ENCODE data around the gene FLYWCH1. TPM values are rescaled to one million over a fixed set of nuclear protein-coding genes. Genes with fewer than 3 reads are reported as not detected.

FLYWCH1 gene
- total RNA-seq, 2 experiments from 2014 or later = 44.6 to 48.9 TPM

DNA sequence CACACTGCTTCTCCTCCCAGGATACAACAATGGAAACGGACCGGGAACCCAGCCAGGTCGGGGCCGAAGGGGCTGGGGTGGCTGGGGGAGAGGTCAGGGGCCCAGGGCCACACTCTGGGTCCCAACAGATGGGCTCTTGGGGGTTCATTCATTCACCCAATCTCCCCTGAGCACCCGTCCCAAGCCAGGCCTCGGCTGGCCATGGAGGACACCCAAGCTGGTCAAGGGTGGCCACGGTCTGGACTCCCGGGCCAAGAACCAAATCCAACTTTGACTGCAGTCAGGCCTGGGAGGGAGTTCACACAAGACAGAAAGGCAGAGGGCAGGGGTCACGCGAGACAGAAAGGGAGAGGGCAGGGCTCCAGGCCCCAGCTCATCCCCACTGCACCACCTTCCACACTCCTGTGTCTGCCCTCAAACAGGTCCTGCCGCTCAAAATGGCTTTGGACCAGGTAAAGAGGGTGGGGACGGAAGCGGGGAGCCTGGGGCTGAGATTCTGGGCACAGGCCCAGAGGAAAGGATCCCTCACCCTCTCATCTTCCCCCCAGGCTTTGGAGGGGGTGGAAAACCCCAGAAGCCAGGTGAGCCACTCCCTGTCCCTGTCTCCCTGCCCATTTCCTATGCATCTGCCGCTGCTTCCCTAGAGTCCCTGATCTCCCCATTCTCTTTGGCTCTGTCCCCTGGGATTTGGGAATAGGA, 80.8 kb downstream of the FLYWCH1 start:
- H3K4me3 Mint-ChIP-seq = no peak overlapping the region
- no peaks in the 10 kb centered on the region for H3K27me3 Mint-ChIP-seq (ENCODE audit: low read depth)
- CTCF ChIA-PET = interaction anchor here (0.9 kb wide), 1 partner anchor 11 kb away, joined by 3 read pairs; no protein-coding TSS in a partner anchor
- no peak for ATAC-seq
- H3K36me3 Mint-ChIP-seq (ENCODE audit: low read depth) = no peaks in the 10 kb centered on the region
- POLR2A ChIA-PET = no interaction called here
- H3K4me1 Mint-ChIP-seq (ENCODE audit: low read depth) = no peaks in the 10 kb centered on the region
- no peaks in the 10 kb centered on the region for H3K9me3 Mint-ChIP-seq (ENCODE audit: insufficient read depth)
- no peak for DNase-seq
- no peak overlapping the region for H3K27ac Mint-ChIP-seq

DNA sequence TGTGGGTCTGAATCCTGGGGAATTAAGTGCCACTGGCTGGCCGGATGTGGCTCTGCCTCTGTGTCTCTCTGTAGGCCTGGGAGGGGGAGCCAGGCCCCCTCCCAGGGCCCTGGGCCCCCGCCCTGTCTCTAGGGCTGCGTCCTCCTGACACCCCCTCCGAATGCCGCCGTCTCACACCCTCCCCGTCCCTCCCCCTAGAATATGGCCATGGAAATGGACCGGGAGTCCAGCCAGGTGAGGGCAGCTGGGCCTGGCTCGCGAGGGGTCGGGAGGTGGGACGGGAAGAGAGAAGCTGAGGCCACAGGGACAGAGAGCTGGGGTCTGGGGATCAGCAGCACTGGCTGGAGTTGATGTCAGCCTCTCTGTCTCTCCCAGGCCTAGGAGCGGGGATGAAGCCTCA, 84.6 kb downstream of the FLYWCH1 start:
- H3K36me3 Mint-ChIP-seq (ENCODE audit: low read depth) = no peaks in the 10 kb centered on the region
- DNase-seq (no peak), ATAC-seq (no peak)
- no peaks in the 10 kb centered on the region for H3K4me1 Mint-ChIP-seq (ENCODE audit: low read depth)
- H3K4me3 Mint-ChIP-seq = no peak overlapping the region
- no peaks in the 10 kb centered on the region for H3K27me3 Mint-ChIP-seq (ENCODE audit: low read depth)
- H3K27ac Mint-ChIP-seq = no peak overlapping the region
- H3K9me3 Mint-ChIP-seq (ENCODE audit: insufficient read depth) = no peaks in the 10 kb centered on the region
- POLR2A ChIA-PET = no interaction called here
- CTCF ChIA-PET = no interaction called here

DNA sequence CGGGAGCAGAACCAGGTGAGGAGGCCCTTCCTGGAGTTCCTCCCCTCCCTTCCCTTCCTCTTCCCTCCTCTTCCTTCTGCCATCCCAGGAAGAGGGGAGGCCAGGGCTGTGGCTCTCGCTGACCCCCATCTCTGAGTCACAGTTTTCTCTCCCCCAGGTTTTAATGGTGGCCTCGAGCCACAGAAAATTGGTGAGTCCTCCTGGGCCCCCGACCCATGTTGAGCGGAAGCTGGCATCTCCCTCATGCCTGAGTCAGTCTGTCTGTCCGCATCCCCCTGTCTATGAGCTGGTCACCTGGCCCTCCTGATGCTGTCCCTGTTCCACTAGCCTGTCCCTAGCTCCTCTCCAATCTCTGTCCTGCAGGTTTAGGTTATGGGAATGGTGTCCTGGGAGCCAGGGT, 88.2 kb downstream of the FLYWCH1 start:
- peaks cover 2% of the 10 kb centered on the region for H3K27me3 Mint-ChIP-seq (ENCODE audit: low read depth)

DNA sequence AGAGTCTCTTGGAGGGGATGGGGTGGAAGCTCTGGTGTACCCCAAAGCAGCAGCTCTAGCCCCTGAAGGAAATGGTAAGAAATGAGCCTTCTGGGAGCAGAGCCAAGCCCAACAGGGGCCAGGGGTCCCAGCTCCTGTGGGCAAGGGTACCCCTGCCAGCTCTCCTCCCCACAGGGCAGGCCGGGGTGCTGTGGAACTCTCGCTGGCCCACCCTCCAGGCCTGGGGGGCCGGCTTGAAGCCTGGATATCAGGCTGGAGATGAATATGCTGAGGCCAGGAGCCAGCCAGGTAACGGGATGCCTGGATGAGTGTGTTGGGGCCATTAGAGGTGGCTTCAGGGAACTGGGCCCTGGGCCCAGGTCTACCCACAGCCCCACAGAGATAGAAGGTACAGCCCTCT, 88.8 kb downstream of the FLYWCH1 start:
- Mint-ChIP-seq H3K9me3 (ENCODE audit: insufficient read depth) (no peaks in the 10 kb centered on the region), H3K36me3 (ENCODE audit: low read depth) (no peaks in the 10 kb centered on the region), H3K4me3 (no peak overlapping the region), H3K4me1 (ENCODE audit: low read depth) (peaks cover 5% of the 10 kb centered on the region), H3K27me3 (ENCODE audit: low read depth) (peaks cover 2% of the 10 kb centered on the region), H3K27ac (no peak overlapping the region)
- DNase-seq (no peak), ATAC-seq (no peak)
- CTCF ChIA-PET = interaction anchor here (11.7 kb wide), 1 partner anchor 31 kb away, joined by 213 read pairs; no protein-coding TSS in a partner anchor
- POLR2A ChIA-PET = interaction anchor here (1.3 kb wide), 1 partner anchor 20 kb away, joined by 3 read pairs; no protein-coding TSS in a partner anchor

More for the DNA sequence above, 88.2 kb downstream of the FLYWCH1 start:
- no peak for DNase-seq
- H3K27ac Mint-ChIP-seq = no peak overlapping the region
- CTCF ChIA-PET = interaction anchor here (11.7 kb wide), 1 partner anchor 31 kb away, joined by 213 read pairs; no protein-coding TSS in a partner anchor
- H3K4me3 Mint-ChIP-seq = no peak overlapping the region
- no peaks in the 10 kb centered on the region for H3K36me3 Mint-ChIP-seq (ENCODE audit: low read depth)
- no peak for ATAC-seq
- no peaks in the 10 kb centered on the region for H3K9me3 Mint-ChIP-seq (ENCODE audit: insufficient read depth)
- POLR2A ChIA-PET = no interaction called here
- peaks cover 3% of the 10 kb centered on the region for H3K4me1 Mint-ChIP-seq (ENCODE audit: low read depth)

Other genes starting within 250 kb of the FLYWCH1 start
- 10 to 100 TPM; 33.2 to 35.9 TPM for gene KCTD5, start 229.4 kb upstream of the FLYWCH1 start, total RNA-seq
- 1 to 10 TPM in 1 of 2 experiments, under 1 TPM in 1; 0.70 to 1.0 TPM for gene PRSS27, start 191.7 kb upstream of the FLYWCH1 start, total RNA-seq
- gene SRRM2, start 159.3 kb upstream of the FLYWCH1 start, total RNA-seq = 100 to 1,000 TPM; 501 to 511 TPM
- gene ELOB, start 134.7 kb upstream of the FLYWCH1 start, total RNA-seq = 100 to 1,000 TPM; 163 to 182 TPM
- not detected for gene PRSS33, start 124.4 kb upstream of the FLYWCH1 start, total RNA-seq
- gene PRSS41, start 113.5 kb upstream of the FLYWCH1 start, total RNA-seq = not detected
- 1 to 10 TPM; 5.2 to 6.0 TPM for gene PRSS21, start 94.7 kb upstream of the FLYWCH1 start, total RNA-seq
- 1 to 10 TPM; 2.9 to 3.7 TPM for gene ZG16B, start 81.6 kb upstream of the FLYWCH1 start, total RNA-seq
- gene PRSS22, start 53.8 kb upstream of the FLYWCH1 start, total RNA-seq = not detected
- 10 to 100 TPM; 22.5 to 22.8 TPM for gene FLYWCH2, start 28.7 kb upstream of the FLYWCH1 start, total RNA-seq
- gene KREMEN2, start 52.3 kb downstream of the FLYWCH1 start, total RNA-seq = under 1 TPM in 1 of 2 experiments, not detected in 1; 0.18 TPM
- gene PAQR4, start 57.4 kb downstream of the FLYWCH1 start, total RNA-seq = 10 to 100 TPM; 53.6 to 57.7 TPM
- 100 to 1,000 TPM; 144 to 160 TPM for gene PKMYT1, start 68.5 kb downstream of the FLYWCH1 start, total RNA-seq
- gene CLDN9, start 101.0 kb downstream of the FLYWCH1 start, total RNA-seq = under 1 TPM in 1 of 2 experiments, not detected in 1; 0.16 TPM
- not detected for gene CLDN6, start 106.3 kb downstream of the FLYWCH1 start, total RNA-seq
- gene TNFRSF12A, start 108.4 kb downstream of the FLYWCH1 start, total RNA-seq = 1 to 10 TPM; 4.2 to 4.7 TPM
- 10 to 100 TPM; 41.0 to 41.7 TPM for gene HCFC1R1, start 112.0 kb downstream of the FLYWCH1 start, total RNA-seq
- gene THOC6, start 112.1 kb downstream of the FLYWCH1 start, total RNA-seq = 10 to 100 TPM; 57.4 to 57.9 TPM
- under 1 TPM; 0.84 to 0.94 TPM for gene BICDL2, start 125.0 kb downstream of the FLYWCH1 start, total RNA-seq
- 10 to 100 TPM; 58.0 to 66.1 TPM for gene MMP25, start 134.6 kb downstream of the FLYWCH1 start, total RNA-seq
- 1,000 to 10,000 TPM; 1,836 to 1,884 TPM for gene IL32, start 153.7 kb downstream of the FLYWCH1 start, total RNA-seq
- gene ZSCAN10, start 187.4 kb downstream of the FLYWCH1 start, total RNA-seq = under 1 TPM; 0.23 to 0.26 TPM
- gene ZNF205, start 200.7 kb downstream of the FLYWCH1 start, total RNA-seq = not detected
- 10 to 100 TPM; 10.8 to 12.1 TPM for gene ZNF213, start 223.1 kb downstream of the FLYWCH1 start, total RNA-seq